Astrocyte (in vitro differentiated cells and primary cell): ENCODE results near the gene IL17C.

ENCODE experiments used
- EZH2 ChIP-seq: IDR thresholded peaks from 2 replicates; pipeline ENCODE4 v1.6.1; 2012; ENCODE audit warnings: mild to moderate bottlenecking, low read length, inconsistent platforms; ENCODE audit not compliant: insufficient read depth
- TF ChIP-seq, protein P1 (sequence below): IDR thresholded peaks from 2 replicates; pipeline ENCODE4 v1.5.1; 2011; ENCODE audit warnings: low read depth, mild to moderate bottlenecking, inconsistent platforms, low read length, moderate library complexity; ENCODE audit not compliant: insufficient read depth

DNA sequence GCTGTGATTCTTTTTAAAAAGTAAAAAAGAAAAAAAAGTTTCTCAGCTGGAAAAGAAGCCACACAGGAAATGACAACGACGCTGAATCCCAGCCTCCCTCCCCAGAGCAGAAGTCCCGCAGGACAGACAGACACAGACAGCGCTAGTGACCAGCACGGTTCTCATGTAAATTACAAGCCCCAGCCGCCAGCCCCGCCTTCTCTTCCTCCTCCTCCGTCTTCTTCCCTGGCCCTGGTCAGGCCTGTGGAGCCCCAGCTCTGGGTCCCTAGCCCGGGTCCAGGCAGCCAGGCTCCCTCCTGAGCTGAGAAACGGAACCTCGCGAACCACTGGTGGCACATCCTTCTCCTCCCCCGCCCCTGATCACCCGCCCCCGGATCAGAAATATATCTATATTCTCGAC, 7.0 kb upstream of the IL17C start:
- TF ChIP-seq, protein P1, sequence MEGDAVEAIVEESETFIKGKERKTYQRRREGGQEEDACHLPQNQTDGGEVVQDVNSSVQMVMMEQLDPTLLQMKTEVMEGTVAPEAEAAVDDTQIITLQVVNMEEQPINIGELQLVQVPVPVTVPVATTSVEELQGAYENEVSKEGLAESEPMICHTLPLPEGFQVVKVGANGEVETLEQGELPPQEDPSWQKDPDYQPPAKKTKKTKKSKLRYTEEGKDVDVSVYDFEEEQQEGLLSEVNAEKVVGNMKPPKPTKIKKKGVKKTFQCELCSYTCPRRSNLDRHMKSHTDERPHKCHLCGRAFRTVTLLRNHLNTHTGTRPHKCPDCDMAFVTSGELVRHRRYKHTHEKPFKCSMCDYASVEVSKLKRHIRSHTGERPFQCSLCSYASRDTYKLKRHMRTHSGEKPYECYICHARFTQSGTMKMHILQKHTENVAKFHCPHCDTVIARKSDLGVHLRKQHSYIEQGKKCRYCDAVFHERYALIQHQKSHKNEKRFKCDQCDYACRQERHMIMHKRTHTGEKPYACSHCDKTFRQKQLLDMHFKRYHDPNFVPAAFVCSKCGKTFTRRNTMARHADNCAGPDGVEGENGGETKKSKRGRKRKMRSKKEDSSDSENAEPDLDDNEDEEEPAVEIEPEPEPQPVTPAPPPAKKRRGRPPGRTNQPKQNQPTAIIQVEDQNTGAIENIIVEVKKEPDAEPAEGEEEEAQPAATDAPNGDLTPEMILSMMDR: no peak
- TF ChIP-seq EZH2: no peak
